Right lobe of liver (tissue), 6 donors: ENCODE measurements around the gene AKAP17A. TPM values are rescaled to one million over a fixed set of nuclear protein-coding genes. Genes with fewer than 3 reads are reported as not detected.

ENCODE experiments used
- ATAC-seq, 4 donors: fragments of 200-7000 bp; cut with Tn5 transposase; one replicate each; pipeline ENCODE4 v1.9.1; 2020; ENCODE audit warnings: mild to moderate bottlenecking in 4 of 4, moderate library complexity in 4 of 4
- DNase-seq, 3 donors: peaks; one replicate each; pipeline ENCODE4 v3.0.0-alpha.2; 2020
- H3K27ac ChIP-seq, 3 donors: fragments of 200-600 bp; one replicate each; pipeline ENCODE4 v1.8.0; 2022
- H3K27me3 ChIP-seq, 2 donors: fragments of 200-600 bp; one replicate each; pipeline ENCODE4 v1.8.0; 2022
- H3K36me3 ChIP-seq, 4 donors: fragments of 200-600 bp; sonication (generic) in 1 of 4; one replicate each; pipeline versions ENCODE4 v1.5.1 to v1.8.0; 2017 to 2022; ENCODE audit warnings: control low read depth in 1 of 4
- H3K4me1 ChIP-seq, 4 donors: fragments of 200-600 bp; sonication (generic) in 1 of 4; one replicate each; pipeline versions ENCODE4 v1.5.1 to v1.8.0; 2017 to 2022; ENCODE audit warnings: control low read depth in 1 of 4
- H3K4me3 ChIP-seq, 3 donors: fragments of 200-600 bp; one replicate each; pipeline ENCODE4 v1.8.0; 2022
- H3K9me3 ChIP-seq, 4 donors: fragments of 200-600 bp; sonication (generic) in 1 of 4; one replicate each; pipeline versions ENCODE4 v1.5.1 to v1.8.0; 2017 to 2022; ENCODE audit warnings: control low read depth in 1 of 4
- CTCF ChIP-seq, 4 donors: fragments of 200-600 bp in 3 of 4; fragments of 450-650 bp in 1 of 4; IDR thresholded peaks; one replicate each; pipeline versions ENCODE4 v1.5.1 to v1.8.0; 2016 to 2022; ENCODE audit warnings: antibody characterized with exemption in 4 of 4, mild to moderate bottlenecking in 2 of 4
- POLR2A ChIP-seq: fragments of 450-650 bp; IDR thresholded peaks from one replicate; pipeline ENCODE4 v1.6.1; 2017; ENCODE audit warnings: antibody characterized with exemption, mild to moderate bottlenecking
- WGBS: methylation state at CpG from one replicate; pipeline ENCODE4 v1.1.6; 2018; ENCODE audit warnings: low coverage, low lambda C conversion rate; ENCODE audit not compliant: insufficient coverage; ENCODE audit errors: missing lambda C conversion rate; 5-methylcytosine and 5-hydroxymethylcytosine counted together
- intact Hi-C, 2 donors: fragments of 100-400 bp; cut with DNase I; formaldehyde crosslinking; loops; one replicate each; pipeline versions ENCODE4 v1.11.2 to v1.14.1; 2022
- total RNA-seq, 6 experiments: library from RNA; depleted of rRNA in 2 of 6; stranded (reverse); fragments of >200 nt in 2 of 6; fragmentation: NEBNext Ultra II Directional in 3 of 6; extraction: Animal tissue kit (Norgen Biotek cat#: 25700) in 3 of 6; gene quantifications; one replicate each; pipeline versions ENCODE4 v1.1.0 to v1.2.4, GENCODE V29; 2016 to 2023
- donor health status: DM: no; HTN: yes; CAD: no.
- donor health status: DM: no; HTN: no; CAD: no.
- donor health status: DM: no; HTN: no; CAD: no.
- donor health status: DM: no; HTN: yes; CAD: no.
- donor health status: DM: no; HTN: yes; CAD: no.

AKAP17A gene
- total RNA-seq, 6 experiments from 2014 or later, result 15.1 to 33.2 (median 24.0) TPM

- H3K36me3 ChIP-seq, result peaks cover 0 to 14% (median 9%) of the 10 kb centered on the region in 4 donors
- 84% methylated on average over 9 of the region's 11 CpGs for WGBS
These were observed 15.1 kb downstream of the AKAP17A start for GRCh38 chrX:1606496-1606895.

GRCh38 chrX:1609311-1609710 lies 17.9 kb downstream of the AKAP17A start:
- 96% methylated on average over 3 of the region's 11 CpGs for WGBS
- TF ChIP-seq POLR2A (no peak), CTCF (IDR thresholded peaks at IDR 0.05) (no peak)
- no peaks in the 10 kb centered on the region for H3K27me3 ChIP-seq
- DNase-seq, result no peak
- peak in 2 of 4 donors; percentile 22 to 31 for ATAC-seq
- intact Hi-C loops, result no loop called here
- H3K36me3 ChIP-seq, result no peaks in the 10 kb centered on the region
- no peaks in the 10 kb centered on the region for H3K4me1 ChIP-seq
- no peaks in the 10 kb centered on the region for H3K9me3 ChIP-seq
- H3K4me3 ChIP-seq, result no peak overlapping the region
- H3K27ac ChIP-seq, result no peak overlapping the region

More at GRCh38 chrX:1606496-1606895, 15.1 kb downstream of the AKAP17A start:
- no peaks in the 10 kb centered on the region for H3K27me3 ChIP-seq
- DNase-seq (peak in 1 of 3 donors; percentile 13), ATAC-seq (no peak)
- intact Hi-C loops, result no loop called here
- H3K27ac ChIP-seq, result no peak overlapping the region
- no peak overlapping the region for H3K4me3 ChIP-seq
- TF ChIP-seq POLR2A (no peak), CTCF (IDR thresholded peaks at IDR 0.05) (no peak)
- H3K9me3 ChIP-seq, result no peaks in the 10 kb centered on the region
- H3K4me1 ChIP-seq, result no peaks in the 10 kb centered on the region

- Histone ChIP-seq H3K4me1 (no peaks in the 10 kb centered on the region), H3K27me3 (no peaks in the 10 kb centered on the region), H3K4me3 (no peak overlapping the region), H3K36me3 (no peaks in the 10 kb centered on the region), H3K27ac (no peak overlapping the region), H3K9me3 (no peaks in the 10 kb centered on the region)
- TF ChIP-seq POLR2A (no peak), CTCF (IDR thresholded peaks at IDR 0.05) (no peak)
- intact Hi-C loops, result no loop called here
- 78% methylated on average over 2 of the region's 10 CpGs for WGBS
- peak in 2 of 4 donors; percentile 35 to 40 for ATAC-seq
- DNase-seq, result no peak
These were observed 18.4 kb downstream of the AKAP17A start for GRCh38 chrX:1609762-1610161.

GRCh38 chrX:1610166-1610565 lies 18.8 kb downstream of the AKAP17A start:
- no peak for TF ChIP-seq POLR2A
- no peak for TF ChIP-seq CTCF (IDR thresholded peaks at IDR 0.05)
- no peak overlapping the region for H3K27ac ChIP-seq
- no peaks in the 10 kb centered on the region for H3K4me1 ChIP-seq
- intact Hi-C loops, result no loop called here
- H3K4me3 ChIP-seq, result no peak overlapping the region
- DNase-seq, result no peak
- no peak for ATAC-seq
- WGBS, result 50% methylated on average over 5 of the region's 15 CpGs
- no peaks in the 10 kb centered on the region for H3K27me3 ChIP-seq
- H3K36me3 ChIP-seq, result no peaks in the 10 kb centered on the region
- no peaks in the 10 kb centered on the region for H3K9me3 ChIP-seq

GRCh38 chrX:1610736-1611135 lies 19.3 kb downstream of the AKAP17A start:
- Histone ChIP-seq H3K27ac (no peak overlapping the region), H3K4me3 (no peak overlapping the region), H3K27me3 (no peaks in the 10 kb centered on the region), H3K4me1 (no peaks in the 10 kb centered on the region), H3K9me3 (no peaks in the 10 kb centered on the region), H3K36me3 (no peaks in the 10 kb centered on the region)
- DNase-seq, result no peak
- 57% methylated on average over 5 of the region's 12 CpGs for WGBS
- no peak for ATAC-seq
- TF ChIP-seq POLR2A (no peak), CTCF (IDR thresholded peaks at IDR 0.05) (no peak)
- intact Hi-C loops, result no loop called here
